Fibroblast of skin of right quadriceps (primary cell): ENCODE results near the gene CDC42SE2.

Source experiments
- DNase-seq: peaks from one replicate; pipeline ENCODE4 v3.0.0-alpha.2; 2013

The CDC42SE2 gene

GRCh38 chr5:131263648-131264450 lies at the start of gene CDC42SE2:
Gene CDC42SE2 (plus strand): TSS chr5:131264053. CDS start chr5:131359494, 95,441 bp downstream.
- peak; percentile 89 for DNase-seq

GRCh38 chr5:131214609-131215227 lies 49.1 kb upstream of the CDC42SE2 start:
- DNase-seq, result no peak

GRCh38 chr5:131217791-131218190 lies 46.1 kb upstream of the CDC42SE2 start:
- no peak for DNase-seq

- peak; percentile 58 for DNase-seq
Measured at GRCh38 chr5:131218392-131218791, 45.5 kb upstream of the CDC42SE2 start.

- DNase-seq, result no peak
Measured at GRCh38 chr5:131220566-131220965, 43.3 kb upstream of the CDC42SE2 start.

GRCh38 chr5:131221008-131221703 lies 42.7 kb upstream of the CDC42SE2 start:
- no peak for DNase-seq

- peak; percentile 34 for DNase-seq
Measured at GRCh38 chr5:131221888-131222287, 42.0 kb upstream of the CDC42SE2 start.

GRCh38 chr5:131222731-131223130 lies 41.1 kb upstream of the CDC42SE2 start:
- DNase-seq, result no peak

- DNase-seq, result no peak
Measured at GRCh38 chr5:131223751-131224386, 40.0 kb upstream of the CDC42SE2 start.

GRCh38 chr5:131224387-131225201 lies 39.3 kb upstream of the CDC42SE2 start:
- DNase-seq, result no peak

- no peak for DNase-seq
Measured at GRCh38 chr5:131225282-131225974, 38.4 kb upstream of the CDC42SE2 start.

GRCh38 chr5:131226899-131227298 lies 37.0 kb upstream of the CDC42SE2 start:
- no peak for DNase-seq

- no peak for DNase-seq
Measured at GRCh38 chr5:131228646-131229045, 35.2 kb upstream of the CDC42SE2 start.

GRCh38 chr5:131229623-131230022 lies 34.2 kb upstream of the CDC42SE2 start:
- DNase-seq, result no peak

GRCh38 chr5:131230406-131230805 lies 33.4 kb upstream of the CDC42SE2 start:
- no peak for DNase-seq

- no peak for DNase-seq
Measured at GRCh38 chr5:131239686-131240085, 24.2 kb upstream of the CDC42SE2 start.

GRCh38 chr5:131242728-131243255 lies 21.1 kb upstream of the CDC42SE2 start:
- peak; percentile 85 for DNase-seq

- DNase-seq, result no peak
Measured at GRCh38 chr5:131245312-131245711, 18.5 kb upstream of the CDC42SE2 start.

- no peak for DNase-seq
Measured at GRCh38 chr5:131245948-131246347, 17.9 kb upstream of the CDC42SE2 start.

GRCh38 chr5:131246504-131246903 lies 17.3 kb upstream of the CDC42SE2 start:
- DNase-seq, result no peak

- no peak for DNase-seq
Measured at GRCh38 chr5:131250751-131251475, 12.9 kb upstream of the CDC42SE2 start.
